NB4 (cell line): ENCODE results near the gene ELMO3.

Experiments
- POLR2A ChIP-seq: IDR thresholded peaks from 2 replicates; pipeline ENCODE4 v1.6.1; 2011; ENCODE audit warnings: mild to moderate bottlenecking; ENCODE audit not compliant: insufficient read length; ENCODE audit errors: extremely low read depth
- TF ChIP-seq, protein P1 (sequence below): IDR thresholded peaks from one replicate; pipeline ENCODE4 v1.5.1; 2012; ENCODE audit warnings: low read depth, low read length

GRCh38 chr16:67173323-67173722 lies 25.6 kb upstream of the ELMO3 start:
- no peak for TF ChIP-seq POLR2A
- TF ChIP-seq, protein P1, sequence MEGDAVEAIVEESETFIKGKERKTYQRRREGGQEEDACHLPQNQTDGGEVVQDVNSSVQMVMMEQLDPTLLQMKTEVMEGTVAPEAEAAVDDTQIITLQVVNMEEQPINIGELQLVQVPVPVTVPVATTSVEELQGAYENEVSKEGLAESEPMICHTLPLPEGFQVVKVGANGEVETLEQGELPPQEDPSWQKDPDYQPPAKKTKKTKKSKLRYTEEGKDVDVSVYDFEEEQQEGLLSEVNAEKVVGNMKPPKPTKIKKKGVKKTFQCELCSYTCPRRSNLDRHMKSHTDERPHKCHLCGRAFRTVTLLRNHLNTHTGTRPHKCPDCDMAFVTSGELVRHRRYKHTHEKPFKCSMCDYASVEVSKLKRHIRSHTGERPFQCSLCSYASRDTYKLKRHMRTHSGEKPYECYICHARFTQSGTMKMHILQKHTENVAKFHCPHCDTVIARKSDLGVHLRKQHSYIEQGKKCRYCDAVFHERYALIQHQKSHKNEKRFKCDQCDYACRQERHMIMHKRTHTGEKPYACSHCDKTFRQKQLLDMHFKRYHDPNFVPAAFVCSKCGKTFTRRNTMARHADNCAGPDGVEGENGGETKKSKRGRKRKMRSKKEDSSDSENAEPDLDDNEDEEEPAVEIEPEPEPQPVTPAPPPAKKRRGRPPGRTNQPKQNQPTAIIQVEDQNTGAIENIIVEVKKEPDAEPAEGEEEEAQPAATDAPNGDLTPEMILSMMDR: no peak
